ENCODE data around the gene ANGPT4. TPM values are rescaled to one million over a fixed set of nuclear protein-coding genes. Genes with fewer than 3 reads are reported as not detected.
A peak's percentile ranks its signal among the peaks of the same experiment; 100 is the strongest.

The ANGPT4 gene
- total and polyA plus RNA-seq, 2 of the 8 experiments (the other 6 are each of a cell fraction or from before 2014, with no cell fraction given) = 0.07 to 0.33 TPM

GRCh38 chr20:910870-911770 lies 5.0 kb downstream of the ANGPT4 start:
- DNase-seq (ENCODE audit: low read depth in 1 of 2, low spot score in 2 of 2) = no peak
- Histone ChIP-seq H4K8ac (ENCODE audit: extremely low read depth, insufficient read depth, low read length) (no peak overlapping the region; the same call in 1 of the 2 replicates), H3K79me1 (ENCODE audit: low read depth, low read length) (no peaks in the 10 kb centered on the region), H3K9ac (replicated peaks in 1 of 4; ENCODE audit: extremely low read depth in 1 of 4, low read depth in 3 of 4, low read length in 3 of 4) (no peak overlapping the region), H2AK5ac (ENCODE audit: low read depth, low read length) (no peak overlapping the region), H2BK120ac (replicated peaks; ENCODE audit: low read depth, low read length) (no peak overlapping the region), H2AFZ (ENCODE audit: low read length) (0 out of 2 replicates have a peak overlapping the region, but pooled peaks have one; percentile 43), H3K27me3 (replicated peaks in 1 of 4; ENCODE audit: control insufficient read depth in 3 of 4, extremely low read depth in 1 of 4, insufficient read depth in 3 of 4, low read length in 3 of 4) (no peaks in the 10 kb centered on the region), H3K4me3 (ENCODE audit: extremely low read depth in 1 of 4, insufficient read depth in 2 of 4, low read depth in 3 of 4, low read length in 4 of 4) (no peak overlapping the region), H3K79me2 (ENCODE audit: control insufficient read depth in 1 of 2, insufficient read depth in 2 of 2, low read length in 2 of 2) (no peaks in the 10 kb centered on the region), H3K4me1 (replicated peaks in 1 of 4; ENCODE audit: control insufficient read depth in 3 of 4, insufficient read depth in 4 of 4, low read length in 3 of 4) (peaks cover 0 to 6% (median 3%) of the 10 kb centered on the region in 4 experiments; a peak in 4 of 7 replicates), H2BK12ac (ENCODE audit: low read depth, low read length) (no peak overlapping the region), H2BK20ac (ENCODE audit: low read length) (no peak overlapping the region), H2BK15ac (ENCODE audit: low read length) (no peak overlapping the region), H3K56ac (replicated peaks; ENCODE audit: insufficient read length, low read depth, low read length) (no peak overlapping the region), H4K20me1 (replicated peaks in 1 of 2; ENCODE audit: control insufficient read depth in 1 of 2, insufficient read depth in 2 of 2, low read length in 2 of 2) (no peaks in the 10 kb centered on the region), H3K4ac (replicated peaks; ENCODE audit: insufficient read length, low read depth, low read length) (no peak overlapping the region), H3K9me3 (ENCODE audit: insufficient read depth in 2 of 2, low read depth in 1 of 2, low read length in 1 of 2) (no peaks in the 10 kb centered on the region), H3K4me2 (ENCODE audit: insufficient read depth in 1 of 2, low read depth in 2 of 2, low read length in 2 of 2) (no peak overlapping the region), H3K23ac (ENCODE audit: insufficient read length) (no peak overlapping the region), H3K14ac (ENCODE audit: insufficient read length) (no peak overlapping the region), H4K5ac (ENCODE audit: insufficient read length, low read depth, low read length) (no peak overlapping the region), H4K91ac (replicated peaks; ENCODE audit: insufficient read length, low read length) (no peak overlapping the region), H2BK5ac (ENCODE audit: low read depth, low read length) (no peak overlapping the region), H3K18ac (ENCODE audit: extremely low read depth, low read length) (no peak overlapping the region), H3K36me3 (ENCODE audit: control insufficient read depth in 2 of 4, insufficient read depth in 4 of 4, low read length in 3 of 4) (no peaks in the 10 kb centered on the region), H3K23me2 (ENCODE audit: low read depth, low read length) (no peaks in the 10 kb centered on the region; the same call in 1 of the 2 replicates), H3K27ac (ENCODE audit: low read depth, low read length) (no peak overlapping the region)
- POLR2A ChIA-PET (ENCODE audit: partially characterized antibody) = interaction anchor here (0.9 to 1.5 kb wide), 2 partner anchors 9 to 47 kb away, joined by 3 read pairs; no protein-coding TSS in a partner anchor
- no peak for FAIRE-seq
- CTCF ChIA-PET (ENCODE audit: partially characterized antibody) = interaction anchor here (0.6 to 6.7 kb wide), 26 partner anchors 9 to 242 kb away, joined by 3 to 79 read pairs (median 5); no protein-coding TSS in a partner anchor
- 86% methylated on average over 12 of the region's 12 CpGs; no CpG with 5 or more reads in 1 of the 2 experiments for WGBS, 2 experiments (ENCODE audit: extremely low coverage in 1 of 2, insufficient coverage in 1 of 2, insufficient read length in 1 of 2, insufficient replicate concordance in 2 of 2, low coverage in 1 of 2, low lambda C conversion rate in 2 of 2, missing lambda C conversion rate in 1 of 2)
- TF ChIP-seq SIRT6 (IDR thresholded peaks at IDR 0.05; ENCODE audit: low read length) = no peak
- TF ChIP-seq GTF2F1 (IDR thresholded peaks at IDR 0.05; ENCODE audit: borderline replicate concordance, low read depth, low read length) = no peak
- no peak for TF ChIP-seq SP1 (IDR thresholded peaks at IDR 0.05; ENCODE audit: low read depth, low read length)
- TF ChIP-seq RBBP5 (IDR thresholded peaks at IDR 0.05; ENCODE audit: borderline replicate concordance, low read depth, low read length) = no peak
- TF ChIP-seq POLR2A (IDR thresholded peaks at IDR 0.05; ENCODE audit: control extremely low read depth in 1 of 2, low read depth in 2 of 2, low read length in 2 of 2) = no peak
- no peak for TF ChIP-seq CHD2 (IDR thresholded peaks at IDR 0.05; ENCODE audit: low read length)
- no peak for TF ChIP-seq SIX5 (IDR thresholded peaks at IDR 0.05; ENCODE audit: low read depth, low read length)
- TF ChIP-seq BRCA1 (IDR thresholded peaks at IDR 0.05; ENCODE audit: low read depth, low read length) = no peak
- TF ChIP-seq E2F6 (IDR thresholded peaks at IDR 0.05) = no peak
- no peak for TF ChIP-seq BCL11A (IDR thresholded peaks at IDR 0.05; ENCODE audit: low read depth in 2 of 2, low read length in 2 of 2)
- no peak for TF ChIP-seq ASH2L (IDR thresholded peaks at IDR 0.05; ENCODE audit: low read length)
- TF ChIP-seq TAF7 (optimal IDR thresholded peaks at IDR 0.05; ENCODE audit: borderline replicate concordance, low read depth, low read length) = no peak
- TF ChIP-seq CREB1 (IDR thresholded peaks at IDR 0.05) = no peak
